Measurements from ENCODE around the gene ADAM33. TPM values are rescaled to one million over a fixed set of nuclear protein-coding genes. Genes with fewer than 3 reads are reported as not detected.

ADAM33 gene
- total RNA-seq, 1 experiment from 2014 or later: 0.25 TPM

GRCh38 chr20:3669710-3670367 lies 12.0 kb downstream of the ADAM33 start:
- DNase-seq (ENCODE audit: low read depth): peak; percentile 28

GRCh38 chr20:3667434-3668037 lies 14.3 kb downstream of the ADAM33 start:
- no peak for DNase-seq (ENCODE audit: low read depth)

GRCh38 chr20:3663858-3664257 lies 18.0 kb downstream of the ADAM33 start:
- no peak for DNase-seq (ENCODE audit: low read depth)

GRCh38 chr20:3663031-3663701 lies 18.6 kb downstream of the ADAM33 start, which contains the start of gene GFRA4:
GFRA4 (minus strand) TSS chr20:3663399; CDS start chr20:3663399, 0 bp downstream.
- DNase-seq (ENCODE audit: low read depth): no peak

GRCh38 chr20:3661814-3662665 lies 19.8 kb downstream of the ADAM33 start:
- no peak for DNase-seq (ENCODE audit: low read depth)

- no peak for DNase-seq (ENCODE audit: low read depth)
Measured at GRCh38 chr20:3661060-3661813, 20.6 kb downstream of the ADAM33 start.

- DNase-seq (ENCODE audit: low read depth): no peak
Measured at GRCh38 chr20:3660262-3661059, 21.3 kb downstream of the ADAM33 start.

GRCh38 chr20:3659492-3660261 lies 22.1 kb downstream of the ADAM33 start:
- no peak for DNase-seq (ENCODE audit: low read depth)

GRCh38 chr20:3658716-3659491 lies 22.9 kb downstream of the ADAM33 start:
- DNase-seq (ENCODE audit: low read depth): peak; percentile 33

- DNase-seq (ENCODE audit: low read depth): no peak
Measured at GRCh38 chr20:3658019-3658715, 23.6 kb downstream of the ADAM33 start.

GRCh38 chr20:3655131-3655405 lies 26.7 kb downstream of the ADAM33 start:
- no peak for DNase-seq (ENCODE audit: low read depth)

- DNase-seq (ENCODE audit: low read depth): no peak
Measured at GRCh38 chr20:3654326-3655130, 27.3 kb downstream of the ADAM33 start.

GRCh38 chr20:3653921-3654320 lies 27.9 kb downstream of the ADAM33 start:
- DNase-seq (ENCODE audit: low read depth): no peak

- no peak for DNase-seq (ENCODE audit: low read depth)
Measured at GRCh38 chr20:3652676-3653596, 28.9 kb downstream of the ADAM33 start.

- no peak for DNase-seq (ENCODE audit: low read depth)
Measured at GRCh38 chr20:3652221-3652620, 29.6 kb downstream of the ADAM33 start.

GRCh38 chr20:3651204-3651962 lies 30.4 kb downstream of the ADAM33 start:
- no peak for DNase-seq (ENCODE audit: low read depth)
